HG03039 (cell line): ENCODE results near the gene CRADD.
"Not testable (repeated sequence)": the region's sequence is repeated elsewhere in the genome, so short reads cannot be mapped to it uniquely, and the experiment has no call there.

Experiments used
- ATAC-seq: cut with Tn5 transposase; IDR thresholded peaks from one replicate; pipeline ENCODE4 v1.9.1; 2021; ENCODE audit warnings: mild to moderate bottlenecking, moderate library complexity; ENCODE audit not compliant: unreplicated experiment

CRADD gene

DNA sequence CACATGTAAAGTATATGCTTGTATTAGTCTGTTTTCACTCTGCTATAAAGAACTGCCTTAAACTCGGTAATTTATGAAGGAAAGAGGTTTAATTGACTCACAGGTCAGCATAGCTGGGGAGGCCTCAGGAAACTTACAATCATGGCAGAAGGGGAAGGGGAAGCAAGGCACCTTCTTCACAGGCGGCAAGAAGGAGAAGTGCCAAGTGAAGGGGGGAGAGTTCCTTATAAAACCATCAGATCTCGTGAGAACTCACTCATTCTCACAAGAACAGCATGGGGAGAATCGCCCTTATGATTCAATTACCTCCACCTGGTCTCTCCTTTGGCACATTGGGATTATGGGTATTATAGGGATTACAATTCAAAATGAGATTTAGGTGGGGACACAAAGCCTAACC is 241.7 kb downstream of the CRADD start:
- ATAC-seq: no peak

DNA sequence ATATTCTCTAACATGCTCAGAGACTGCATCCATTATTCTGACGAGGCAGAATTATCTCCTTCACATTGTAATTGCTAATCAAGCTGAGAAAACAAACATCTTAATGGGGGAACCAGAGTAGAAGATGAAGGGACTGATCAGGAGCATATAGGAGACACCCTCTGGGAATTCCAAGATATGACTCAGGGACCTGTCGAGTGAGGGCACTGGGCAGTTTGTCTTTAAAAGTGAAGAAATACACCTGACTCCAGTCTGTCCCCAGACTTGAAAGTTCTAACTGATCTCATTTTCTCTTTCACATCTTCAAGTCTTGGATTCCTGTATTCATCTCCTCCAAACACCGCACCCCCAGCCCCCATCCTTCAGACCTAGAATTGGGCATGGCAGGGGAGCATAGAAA is 244.3 kb downstream of the CRADD start:
- ATAC-seq: no peak

DNA sequence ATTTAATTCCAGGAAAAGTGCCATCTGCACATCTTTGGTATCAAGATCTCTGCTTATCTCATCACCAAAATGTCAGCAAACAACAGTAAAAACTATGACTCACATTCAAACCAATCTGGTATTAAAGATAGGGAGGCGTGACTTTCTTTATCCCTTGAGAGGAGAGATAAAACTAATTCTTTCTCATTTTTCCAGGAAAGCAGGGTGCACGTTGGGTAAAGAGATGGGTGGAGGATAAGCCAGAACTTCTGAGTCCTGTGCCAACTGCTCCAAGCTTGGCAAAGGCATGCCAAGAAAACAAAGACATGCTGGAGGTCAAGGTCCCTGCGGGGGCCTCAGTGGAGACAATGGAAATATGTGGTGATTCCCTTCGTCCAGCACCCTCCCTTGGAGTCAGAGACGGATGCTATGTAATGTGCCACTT is 245.4 kb downstream of the CRADD start:
- ATAC-seq: no peak

DNA sequence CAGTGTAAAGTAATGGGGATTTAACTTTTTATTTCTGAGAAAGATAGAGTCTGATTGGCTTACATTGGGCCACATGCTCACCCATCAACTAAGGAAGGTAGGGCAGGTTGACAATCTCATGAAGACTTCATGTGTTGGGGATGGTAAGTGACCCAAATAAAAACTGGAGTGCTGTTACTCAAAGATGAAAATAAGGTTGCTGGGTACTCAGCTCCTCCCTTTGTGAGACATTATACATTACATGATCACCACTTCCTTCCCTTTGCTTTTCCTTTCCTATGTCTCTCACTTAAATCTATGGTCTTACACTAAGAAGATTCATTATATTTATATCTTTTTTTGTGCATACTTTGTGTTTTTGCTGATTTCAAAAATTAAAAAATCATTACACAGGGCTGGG is 247.2 kb downstream of the CRADD start:
- no peak for ATAC-seq

DNA sequence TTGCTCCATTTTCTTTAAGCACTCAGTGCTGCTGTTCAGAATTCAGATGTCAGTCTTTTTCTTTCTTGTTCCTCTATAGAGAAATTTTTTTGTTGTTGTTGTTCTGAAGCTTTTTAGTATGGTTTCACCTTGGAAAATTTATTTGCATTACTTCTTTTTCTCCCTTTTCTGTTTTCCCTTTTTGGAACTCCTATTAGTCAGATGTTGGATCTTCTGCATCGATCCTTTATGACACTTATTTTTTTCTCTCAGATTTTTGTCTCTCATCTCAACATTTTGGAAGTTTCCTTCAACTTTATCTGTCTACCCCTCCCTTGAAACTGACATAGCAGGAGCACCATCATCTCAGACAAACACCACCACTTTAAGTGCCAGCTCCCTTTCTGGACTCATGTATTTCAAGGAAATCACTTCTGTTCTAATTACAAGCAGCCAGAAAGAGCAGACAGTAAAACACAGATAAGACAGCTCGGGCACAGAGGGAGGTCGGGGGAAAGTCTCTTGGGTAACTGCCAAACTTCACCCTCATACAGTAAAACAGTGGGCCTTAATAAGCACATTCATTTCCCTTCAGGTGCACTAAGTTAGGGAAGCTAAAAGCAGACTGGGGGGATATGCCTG is 248.5 kb downstream of the CRADD start:
- no peak for ATAC-seq

DNA sequence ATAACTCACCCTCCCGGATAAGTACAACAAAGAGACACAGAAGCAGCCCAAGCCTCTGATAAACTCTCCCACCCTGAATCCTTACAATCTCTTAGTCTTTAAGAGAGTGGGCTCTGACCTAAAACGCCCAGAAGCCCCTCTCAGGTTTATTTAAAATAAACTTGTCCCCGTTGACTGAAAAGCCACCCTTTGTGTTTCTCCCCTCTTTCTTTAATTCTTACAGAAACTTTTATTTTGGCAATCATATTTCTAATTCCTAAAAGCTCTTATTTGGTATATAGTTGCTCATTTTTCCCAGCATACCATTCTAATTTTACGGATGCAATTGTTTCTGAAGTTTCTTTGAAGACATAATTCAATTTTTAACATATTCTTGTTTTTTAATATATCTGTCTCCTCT is 249.1 kb downstream of the CRADD start:
- ATAC-seq: no peak

- ATAC-seq: not testable (repeated sequence)
Observed at GRCh38 chr12:93929081-93929480, 251.9 kb downstream of the CRADD start.

DNA sequence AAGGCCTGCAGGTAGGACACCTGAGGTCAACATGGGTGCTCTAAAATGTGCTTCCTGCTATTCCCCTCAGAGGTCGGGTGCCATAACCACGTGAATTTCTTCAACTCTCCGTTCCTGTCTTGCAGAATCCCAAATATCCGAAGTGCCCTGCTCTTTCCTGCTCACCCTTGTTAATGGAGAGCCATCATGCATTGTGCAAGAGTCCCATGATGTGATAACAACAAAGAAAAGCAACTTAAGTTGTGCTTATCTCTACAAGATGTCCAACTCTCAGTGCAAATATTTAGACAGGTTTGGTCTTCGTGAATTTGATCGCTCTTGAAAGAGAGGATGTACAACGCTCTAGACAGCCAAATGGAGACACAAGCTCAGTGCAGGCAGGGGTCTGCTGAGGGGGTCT is 260.6 kb downstream of the CRADD start:
- no peak for ATAC-seq

DNA sequence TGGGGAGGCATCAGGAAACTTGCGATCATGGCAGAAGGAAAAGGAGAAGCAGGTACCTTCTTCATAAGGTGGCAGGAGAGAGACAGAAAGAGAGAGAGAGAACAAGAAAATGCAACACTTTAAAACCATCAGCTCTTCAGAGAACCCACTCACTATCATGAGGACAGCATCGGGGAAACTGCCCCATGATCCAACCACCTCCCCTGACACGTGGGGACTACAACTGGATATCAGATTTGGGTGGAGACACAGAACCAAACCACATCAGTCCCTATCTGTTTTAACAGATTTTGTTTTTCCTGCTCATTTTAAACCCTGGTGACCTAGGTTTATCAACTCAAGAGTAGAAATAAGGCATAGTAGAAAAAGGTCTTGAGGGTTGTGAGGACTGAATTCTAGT is 261.1 kb downstream of the CRADD start:
- no peak for ATAC-seq

DNA sequence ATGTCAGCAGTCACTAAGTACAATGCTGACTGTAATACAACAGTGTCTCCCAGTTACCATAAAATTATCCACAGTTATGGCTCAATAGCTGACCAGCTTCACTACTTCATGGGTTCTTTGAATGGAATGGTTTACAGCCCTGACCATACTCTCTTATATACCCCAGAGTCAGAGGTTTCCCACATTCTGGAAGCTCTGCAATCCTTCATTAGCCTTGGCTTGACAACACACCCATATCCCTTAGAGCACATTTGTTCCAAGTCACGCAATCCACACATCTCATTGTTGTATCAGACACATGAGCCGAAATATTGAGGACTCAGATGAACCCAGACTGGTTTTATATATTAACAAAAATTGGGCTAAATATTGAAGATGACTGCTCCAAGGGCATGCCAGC is 261.8 kb downstream of the CRADD start:
- no peak for ATAC-seq

GRCh38 chr12:93939641-93940325 is 262.6 kb downstream of the CRADD start:
- no peak for ATAC-seq

DNA sequence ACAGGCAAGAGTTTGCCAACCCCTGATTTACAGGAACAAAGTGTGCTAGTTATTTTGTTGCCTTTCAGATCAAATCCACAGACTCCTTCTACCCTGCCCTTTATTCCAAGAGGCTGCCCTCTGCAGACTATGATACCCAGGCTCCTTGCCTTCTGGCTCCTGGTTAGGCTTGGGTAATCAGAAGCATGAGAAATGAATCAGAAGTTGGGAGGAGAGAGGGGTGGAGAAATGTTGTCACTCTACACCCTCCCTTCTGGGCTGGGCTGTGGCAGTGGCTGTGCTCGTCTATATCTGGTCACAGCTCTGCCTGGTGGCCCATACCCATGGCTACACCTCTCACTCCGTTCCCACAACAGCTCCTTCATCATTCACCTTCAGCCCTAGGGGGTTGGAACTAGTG is 266.6 kb downstream of the CRADD start:
- ATAC-seq: no peak

GRCh38 chr12:93944201-93944600 is 267.0 kb downstream of the CRADD start:
- ATAC-seq: no peak
